Loucy (cell line): ENCODE data around the gene PKNOX2.

ENCODE experiments used
- CTCF ChIP-seq: fragments of 200-600 bp; sonication (generic); conservative IDR thresholded peaks from 2 replicates; pipeline ENCODE4 v1.5.1; 2014; ENCODE audit warnings: mild to moderate bottlenecking, antibody characterized with exemption, low read length
- EZH2phosphoT487 ChIP-seq: fragments of 200-600 bp; IDR thresholded peaks from 2 replicates; pipeline ENCODE4 v1.6.1; 2018; ENCODE audit warnings: antibody characterized with exemption, mild to moderate bottlenecking, moderate library complexity, borderline replicate concordance

GRCh38 chr11:125446279-125446678, 281.7 kb downstream of the PKNOX2 start:
- TF ChIP-seq CTCF, result no peak
- TF ChIP-seq EZH2phosphoT487, result no peak
